K562 (cell line): ENCODE results near the gene FCRL2. TPM values are rescaled to one million over a fixed set of nuclear protein-coding genes. Genes with fewer than 3 reads are reported as not detected.

Experiments used
- ATAC-seq: fragments of 200-7000 bp; cut with Tn5 transposase; 3 replicates; pipeline ENCODE4 v1.9.1; 2020; ENCODE audit warnings: moderate library complexity
- BruUV-seq: library from RNA; stranded (reverse); fragments of 400-500 nt; replicated peaks from 2 replicates; lab custom pipeline; 2021; lab: Mats Ljungman, UMichigan
- CTCF ChIA-PET: fragments of 300-600 bp; formaldehyde crosslinking; extraction: SDS; loops from one replicate; lab custom pipeline; 2021; ENCODE audit warnings: low intra/inter-chr PET ratio; lab: Yijun Ruan, JAX
- POLR2A ChIA-PET: fragments of 300-600, 350-650 bp; sonication (Branson Sonifier 250); formaldehyde crosslinking; extraction: SDS; loops from one replicate; lab custom pipeline; 2021; ENCODE audit warnings: antibody characterized with exemption, inconsistent platforms; lab: Yijun Ruan, JAX
- DNase-seq, 4 experiments: peaks; one replicate each; pipeline versions ENCODE4 v3.0.0 to v3.0.0-alpha.2; 2011 to 2018; ENCODE audit warnings: low spot score in 3 of 4, mixed read lengths in 3 of 4; ENCODE audit errors: extremely low read depth in 1 of 4
- FAIRE-seq: peaks from 2 replicates; lab custom pipeline; 2011; peaks lifted over from hg19 to GRCh38; lab: Jason Lieb, UNC
- H2AFZ ChIP-seq: 2 replicates; pipeline ENCODE4 v1.6.0; 2011; ENCODE audit warnings: low read depth, low read length, control low read depth, inconsistent platforms
- H3K27ac ChIP-seq: fragments of 200-600 bp; 3 replicates; pipeline ENCODE4 v1.8.0; 2011; ENCODE audit warnings: low read depth, mild to moderate bottlenecking, control low read depth, inconsistent platforms, low read length, moderate library complexity, mixed read lengths; ENCODE audit errors: extremely low read depth
- H3K27me3 ChIP-seq, 2 experiments: fragments of 300-600 bp in 1 of 2; 2 replicates in 1 of 2; 3 replicates in 1 of 2; pipeline versions ENCODE4 v1.6.0 to v1.8.0; 2011; ENCODE audit warnings: inconsistent platforms in 2 of 2, low read length in 2 of 2, mild to moderate bottlenecking in 1 of 2, mixed read lengths in 1 of 2, moderate library complexity in 1 of 2; ENCODE audit not compliant: control insufficient read depth in 2 of 2, insufficient read depth in 2 of 2
- H3K36me3 ChIP-seq: fragments of 300-600 bp; 3 replicates; pipeline ENCODE4 v1.8.0; 2011; ENCODE audit warnings: mild to moderate bottlenecking, low read length, inconsistent platforms; ENCODE audit not compliant: control insufficient read depth, insufficient read depth
- H3K4me1 ChIP-seq, 2 experiments: fragments of 200-600 bp in 1 of 2; replicated peaks in 1 of 2; 2 replicates in 1 of 2; 3 replicates in 1 of 2; pipeline versions ENCODE4 v1.5.1 to v1.8.0; 2011; ENCODE audit warnings: inconsistent platforms in 2 of 2, low read length in 2 of 2, mild to moderate bottlenecking in 1 of 2, mixed read lengths in 1 of 2, moderate library complexity in 1 of 2; ENCODE audit not compliant: control insufficient read depth in 2 of 2, insufficient read depth in 2 of 2
- H3K4me2 ChIP-seq: 2 replicates; pipeline ENCODE4 v1.6.1; 2011; ENCODE audit warnings: low read length, control low read depth, inconsistent platforms, mixed read lengths; ENCODE audit not compliant: insufficient read depth
- H3K4me3 ChIP-seq: fragments of 200-600 bp; sonication (generic), shearing (Covaris generic); 2 replicates; pipeline ENCODE4 v1.5.1; 2016; ENCODE audit warnings: control low read depth, inconsistent platforms
- H3K79me2 ChIP-seq: fragments of 200-600 bp; 3 replicates; pipeline ENCODE4 v1.8.0; 2011; ENCODE audit warnings: low read length, inconsistent platforms; ENCODE audit not compliant: control insufficient read depth, insufficient read depth
- H3K9ac ChIP-seq, 2 experiments: 2 replicates each; pipeline versions ENCODE4 v1.6.0 to v1.6.1; 2011; ENCODE audit warnings: low read depth in 2 of 2, low read length in 2 of 2, control low read depth in 1 of 2, inconsistent platforms in 1 of 2, mild to moderate bottlenecking in 1 of 2, mixed read lengths in 1 of 2; ENCODE audit not compliant: insufficient read depth in 1 of 2
- H3K9me1 ChIP-seq: one replicate; pipeline ENCODE4 v1.6.0; 2011; ENCODE audit warnings: inconsistent platforms, mild to moderate bottlenecking, low read length, moderate library complexity; ENCODE audit not compliant: control insufficient read depth, insufficient read depth
- H3K9me3 ChIP-seq: replicated peaks from 2 replicates; pipeline ENCODE4 v1.5.1; 2011; ENCODE audit warnings: low read depth, low read length, inconsistent platforms; ENCODE audit not compliant: control insufficient read depth, insufficient read depth
- H4K20me1 ChIP-seq: replicated peaks from 2 replicates; pipeline ENCODE4 v1.6.1; 2011; ENCODE audit warnings: low read length, inconsistent platforms, mixed read lengths; ENCODE audit not compliant: control insufficient read depth, insufficient read depth
- EGR1 ChIP-seq: fragments of 450-650 bp; conservative IDR thresholded peaks from 2 replicates; pipeline ENCODE4 v1.6.1; 2017; ENCODE audit warnings: mild to moderate bottlenecking
- FOXJ2 ChIP-seq: fragments of 200-800 bp; sonication (Bioruptor generic); IDR thresholded peaks from 2 replicates; pipeline ENCODE4 v1.6.1; 2016; ENCODE audit warnings: missing genetic modification characterization, missing compliant biosample characterization
- GTF2A2 ChIP-seq: IDR thresholded peaks from 2 replicates; pipeline ENCODE4 v1.6.1; 2016; ENCODE audit warnings: mild to moderate bottlenecking, missing genetic modification characterization, missing compliant biosample characterization
- HIVEP1 ChIP-seq: fragments of 250-450 bp; sonication (Bioruptor Pico); IDR thresholded peaks from 2 replicates; pipeline ENCODE4 v1.4.0; 2020; ENCODE audit warnings: mild to moderate bottlenecking
- HNRNPLL ChIP-seq: fragments of 200-400 bp; formaldehyde crosslinking; IDR thresholded peaks from 2 replicates; pipeline ENCODE4 v1.6.1; 2017; ENCODE audit warnings: low read length, low read depth, mild to moderate bottlenecking; ENCODE audit not compliant: poor library complexity, severe bottlenecking
- RBFOX2 ChIP-seq: fragments of 200-400 bp; formaldehyde crosslinking; IDR thresholded peaks from 2 replicates; pipeline ENCODE4 v1.6.1; 2017; ENCODE audit warnings: low read depth, mild to moderate bottlenecking, low read length, moderate library complexity
- TAF15 ChIP-seq: fragments of 200-400 bp; formaldehyde crosslinking; IDR thresholded peaks from 2 replicates; pipeline ENCODE4 v1.6.1; 2017; ENCODE audit warnings: mild to moderate bottlenecking, low read depth, low read length, moderate library complexity
- TOE1 ChIP-seq, 2 experiments: fragments of 450-650 bp in 1 of 2; sonication (generic) in 1 of 2; formaldehyde crosslinking in 1 of 2; IDR thresholded peaks; 2 replicates each; pipeline versions ENCODE4 v1.7.1 to v1.8.0; 2016 to 2022; ENCODE audit warnings: borderline replicate concordance in 2 of 2, mild to moderate bottlenecking in 2 of 2, antibody characterized with exemption in 1 of 2, inconsistent platforms in 1 of 2, low read depth in 1 of 2, missing genetic modification reagents in 1 of 2, moderate library complexity in 1 of 2
- XRCC5 ChIP-seq: fragments of 200-400 bp; formaldehyde crosslinking; IDR thresholded peaks from 2 replicates; pipeline ENCODE4 v1.6.1; 2017; ENCODE audit warnings: low read depth, mild to moderate bottlenecking, low read length
- ZBTB34 ChIP-seq: fragments of 250-450 bp; sonication (Bioruptor Pico); IDR thresholded peaks from 2 replicates; pipeline ENCODE4 v1.8.0; 2021; ENCODE audit warnings: mild to moderate bottlenecking, moderate library complexity
- ZNF133 ChIP-seq: fragments of 250-450 bp; sonication (Bioruptor Pico); IDR thresholded peaks from 2 replicates; pipeline ENCODE4 v1.4.0; 2020; ENCODE audit warnings: mild to moderate bottlenecking
- ZNF778 ChIP-seq: fragments of 450-650 bp; formaldehyde crosslinking; IDR thresholded peaks from 2 replicates; pipeline ENCODE4 v1.4.0; 2020; ENCODE audit warnings: mild to moderate bottlenecking, moderate library complexity
- ZNF830 ChIP-seq: fragments of 250-450 bp; sonication (Bioruptor Pico); IDR thresholded peaks from 2 replicates; pipeline ENCODE4 v1.5.0; 2021; ENCODE audit warnings: mild to moderate bottlenecking
- in situ Hi-C: fragments of 300-500 bp; cut with MboI; formaldehyde crosslinking; loops from 4 replicates; pipeline ENCODE4 v1.15.0; 2018; ENCODE audit warnings: inconsistent platforms, mixed read lengths
- intact Hi-C: fragments of 100-400 bp; cut with micrococcal nuclease; formaldehyde crosslinking; loops from 2 replicates; pipeline ENCODE4 v1.14.2; 2022
- polyA plus RNA-seq, 8 experiments: library from polyadenylated mRNA; depleted of rRNA in 4 of 8; stranded (reverse) in 5 of 8; unstranded in 3 of 8; fragments of >200 nt; fragmentation: Nextera tagmentation in 2 of 8; fragmentation: Illumina TruSeq in 1 of 8; extraction: Ambion mirVana in 2 of 8; extraction: Trizol in 1 of 8; gene quantifications; 2 replicates each; pipeline versions ENCODE4 v1.2.1 to v1.2.3, GENCODE V29; 2011 to 2014; ENCODE audit warnings: inconsistent platforms in 1 of 8, missing spikeins in 1 of 8
- total RNA-seq, 7 experiments: library from RNA; depleted of rRNA in 6 of 7; stranded (reverse); fragments of >200 nt in 6 of 7; fragmentation: Illumina TruSeq in 2 of 7; extraction: Trizol in 2 of 7; gene quantifications; 2 replicates each; pipeline versions ENCODE4 v1.2.1 to v1.2.3, GENCODE V29; 2011 to 2021; ENCODE audit warnings: low replicate concordance in 1 of 7
- TF ChIP-seq, protein P1 (sequence below): IDR thresholded peaks from 2 replicates; pipeline ENCODE4 v1.6.1; 2011; ENCODE audit warnings: borderline replicate concordance, low read depth, mild to moderate bottlenecking, moderate library complexity, low read length; ENCODE audit not compliant: insufficient read depth, poor library complexity, severe bottlenecking
- TF ChIP-seq, protein P2 (sequence below): fragments of 250-450 bp; sonication (Bioruptor Pico); IDR thresholded peaks from 2 replicates; pipeline ENCODE4 v1.4.0; 2020; ENCODE audit warnings: mild to moderate bottlenecking, moderate library complexity

FCRL2 gene
- total and polyA plus RNA-seq, 9 of the 15 experiments (the other 6 are each of a cell fraction or from before 2014, with no cell fraction given): not detected

- H3K4me1 ChIP-seq: no peaks in the 10 kb centered on the region
- H3K9me1 ChIP-seq: no peaks in the 10 kb centered on the region
- intact Hi-C loops: loop anchor here (10.0 kb wide), 1 partner anchor 178 kb away; no protein-coding TSS in a partner anchor
- H4K20me1 ChIP-seq: no peaks in the 10 kb centered on the region
- CTCF ChIA-PET: no interaction called here
- no peaks in the 10 kb centered on the region; a peak in 1 of 5 replicates for H3K27me3 ChIP-seq
- H3K4me2 ChIP-seq: no peak overlapping the region
- no peak overlapping the region for H3K27ac ChIP-seq
- no peaks in the 10 kb centered on the region for H3K9me3 ChIP-seq
- H3K79me2 ChIP-seq: no peaks in the 10 kb centered on the region
- no peak overlapping the region for H3K9ac ChIP-seq
- no peaks in the 10 kb centered on the region for H3K36me3 ChIP-seq
- in situ Hi-C loops: no loop called here
- no peak for FAIRE-seq
- POLR2A ChIA-PET: no interaction called here
- no peak for ATAC-seq
- no peak for DNase-seq
- TF ChIP-seq RBFOX2 (no peak), ZNF830 (CRISPR knock-in tag) (no peak), EGR1 (no peak), ZNF778 (CRISPR knock-in tag) (no peak), ZNF133 (CRISPR knock-in tag) (no peak), ZBTB34 (no peak), HIVEP1 (CRISPR knock-in tag) (no peak), GTF2A2 (tag) (no peak), HNRNPLL (no peak), TOE1 (IDR thresholded peaks at IDR 0.05; ENCODE audit: borderline replicate concordance) (no peak), TOE1 (CRISPR knock-in tag; IDR thresholded peaks at IDR 0.05; ENCODE audit: borderline replicate concordance, low read depth) (no peak), TAF15 (no peak), FOXJ2 (tag) (no peak), XRCC5 (no peak)
- TF ChIP-seq, protein P1, sequence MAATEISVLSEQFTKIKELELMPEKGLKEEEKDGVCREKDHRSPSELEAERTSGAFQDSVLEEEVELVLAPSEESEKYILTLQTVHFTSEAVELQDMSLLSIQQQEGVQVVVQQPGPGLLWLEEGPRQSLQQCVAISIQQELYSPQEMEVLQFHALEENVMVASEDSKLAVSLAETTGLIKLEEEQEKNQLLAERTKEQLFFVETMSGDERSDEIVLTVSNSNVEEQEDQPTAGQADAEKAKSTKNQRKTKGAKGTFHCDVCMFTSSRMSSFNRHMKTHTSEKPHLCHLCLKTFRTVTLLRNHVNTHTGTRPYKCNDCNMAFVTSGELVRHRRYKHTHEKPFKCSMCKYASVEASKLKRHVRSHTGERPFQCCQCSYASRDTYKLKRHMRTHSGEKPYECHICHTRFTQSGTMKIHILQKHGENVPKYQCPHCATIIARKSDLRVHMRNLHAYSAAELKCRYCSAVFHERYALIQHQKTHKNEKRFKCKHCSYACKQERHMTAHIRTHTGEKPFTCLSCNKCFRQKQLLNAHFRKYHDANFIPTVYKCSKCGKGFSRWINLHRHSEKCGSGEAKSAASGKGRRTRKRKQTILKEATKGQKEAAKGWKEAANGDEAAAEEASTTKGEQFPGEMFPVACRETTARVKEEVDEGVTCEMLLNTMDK: no peak
- TF ChIP-seq, protein P2, sequence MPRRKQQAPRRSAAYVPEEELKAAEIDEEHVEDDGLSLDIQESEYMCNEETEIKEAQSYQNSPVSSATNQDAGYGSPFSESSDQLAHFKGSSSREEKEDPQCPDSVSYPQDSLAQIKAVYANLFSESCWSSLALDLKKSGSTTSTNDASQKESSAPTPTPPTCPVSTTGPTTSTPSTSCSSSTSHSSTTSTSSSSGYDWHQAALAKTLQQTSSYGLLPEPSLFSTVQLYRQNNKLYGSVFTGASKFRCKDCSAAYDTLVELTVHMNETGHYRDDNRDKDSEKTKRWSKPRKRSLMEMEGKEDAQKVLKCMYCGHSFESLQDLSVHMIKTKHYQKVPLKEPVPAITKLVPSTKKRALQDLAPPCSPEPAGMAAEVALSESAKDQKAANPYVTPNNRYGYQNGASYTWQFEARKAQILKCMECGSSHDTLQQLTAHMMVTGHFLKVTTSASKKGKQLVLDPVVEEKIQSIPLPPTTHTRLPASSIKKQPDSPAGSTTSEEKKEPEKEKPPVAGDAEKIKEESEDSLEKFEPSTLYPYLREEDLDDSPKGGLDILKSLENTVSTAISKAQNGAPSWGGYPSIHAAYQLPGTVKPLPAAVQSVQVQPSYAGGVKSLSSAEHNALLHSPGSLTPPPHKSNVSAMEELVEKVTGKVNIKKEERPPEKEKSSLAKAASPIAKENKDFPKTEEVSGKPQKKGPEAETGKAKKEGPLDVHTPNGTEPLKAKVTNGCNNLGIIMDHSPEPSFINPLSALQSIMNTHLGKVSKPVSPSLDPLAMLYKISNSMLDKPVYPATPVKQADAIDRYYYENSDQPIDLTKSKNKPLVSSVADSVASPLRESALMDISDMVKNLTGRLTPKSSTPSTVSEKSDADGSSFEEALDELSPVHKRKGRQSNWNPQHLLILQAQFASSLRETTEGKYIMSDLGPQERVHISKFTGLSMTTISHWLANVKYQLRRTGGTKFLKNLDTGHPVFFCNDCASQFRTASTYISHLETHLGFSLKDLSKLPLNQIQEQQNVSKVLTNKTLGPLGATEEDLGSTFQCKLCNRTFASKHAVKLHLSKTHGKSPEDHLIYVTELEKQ (CRISPR knock-in tag): no peak
- no peak overlapping the region for H2AFZ ChIP-seq
- no peak overlapping the region for H3K4me3 ChIP-seq
- BruUV-seq: no TSS peak
Measured at GRCh38 chr1:157766792-157767191, 10.1 kb downstream of the FCRL2 start.
